Measurements from ENCODE around the gene SF3A1.

SF3A1 gene

GRCh38 chr22:30385942-30386341 is 29.2 kb upstream of the SF3A1 start:
- DNase-seq (ENCODE audit: low read depth), result no peak
- H3K4me3 ChIP-seq (ENCODE audit: low read depth, low read length), result no peak overlapping the region
- no peak for TF ChIP-seq CTCF (IDR thresholded peaks at IDR 0.05; ENCODE audit: low read depth, low read length, missing control alignments)
- in situ Hi-C loops (cut with HindIII; ENCODE audit: low sequenced_read_pairs), result no loop called here

- TF ChIP-seq CTCF (IDR thresholded peaks at IDR 0.05; ENCODE audit: low read depth, low read length, missing control alignments), result no peak
- no peak for DNase-seq (ENCODE audit: low read depth)
- in situ Hi-C loops (cut with HindIII; ENCODE audit: low sequenced_read_pairs), result no loop called here
- no peak overlapping the region for H3K4me3 ChIP-seq (ENCODE audit: low read depth, low read length)
Measured at GRCh38 chr22:30383061-30383460, 26.4 kb upstream of the SF3A1 start.

GRCh38 chr22:30382340-30382739 is 25.6 kb upstream of the SF3A1 start:
- no peak overlapping the region for H3K4me3 ChIP-seq (ENCODE audit: low read depth, low read length)
- in situ Hi-C loops (cut with HindIII; ENCODE audit: low sequenced_read_pairs), result no loop called here
- TF ChIP-seq CTCF (IDR thresholded peaks at IDR 0.05; ENCODE audit: low read depth, low read length, missing control alignments), result no peak
- no peak for DNase-seq (ENCODE audit: low read depth)

GRCh38 chr22:30381264-30381663 is 24.6 kb upstream of the SF3A1 start:
- no peak for TF ChIP-seq CTCF (IDR thresholded peaks at IDR 0.05; ENCODE audit: low read depth, low read length, missing control alignments)
- no peak overlapping the region for H3K4me3 ChIP-seq (ENCODE audit: low read depth, low read length)
- in situ Hi-C loops (cut with HindIII; ENCODE audit: low sequenced_read_pairs), result no loop called here
- no peak for DNase-seq (ENCODE audit: low read depth)

GRCh38 chr22:30380011-30380410 is 23.3 kb upstream of the SF3A1 start:
- DNase-seq (ENCODE audit: low read depth), result no peak
- in situ Hi-C loops (cut with HindIII; ENCODE audit: low sequenced_read_pairs), result no loop called here
- no peak for TF ChIP-seq CTCF (IDR thresholded peaks at IDR 0.05; ENCODE audit: low read depth, low read length, missing control alignments)
- no peak overlapping the region for H3K4me3 ChIP-seq (ENCODE audit: low read depth, low read length)

GRCh38 chr22:30375312-30375849 is 18.7 kb upstream of the SF3A1 start:
- in situ Hi-C loops (cut with HindIII; ENCODE audit: low sequenced_read_pairs), result no loop called here
- no peak for TF ChIP-seq CTCF (IDR thresholded peaks at IDR 0.05; ENCODE audit: low read depth, low read length, missing control alignments)
- DNase-seq (ENCODE audit: low read depth), result no peak
- no peak overlapping the region for H3K4me3 ChIP-seq (ENCODE audit: low read depth, low read length)
